ENCODE measurements around the gene TCF25.

DNA sequence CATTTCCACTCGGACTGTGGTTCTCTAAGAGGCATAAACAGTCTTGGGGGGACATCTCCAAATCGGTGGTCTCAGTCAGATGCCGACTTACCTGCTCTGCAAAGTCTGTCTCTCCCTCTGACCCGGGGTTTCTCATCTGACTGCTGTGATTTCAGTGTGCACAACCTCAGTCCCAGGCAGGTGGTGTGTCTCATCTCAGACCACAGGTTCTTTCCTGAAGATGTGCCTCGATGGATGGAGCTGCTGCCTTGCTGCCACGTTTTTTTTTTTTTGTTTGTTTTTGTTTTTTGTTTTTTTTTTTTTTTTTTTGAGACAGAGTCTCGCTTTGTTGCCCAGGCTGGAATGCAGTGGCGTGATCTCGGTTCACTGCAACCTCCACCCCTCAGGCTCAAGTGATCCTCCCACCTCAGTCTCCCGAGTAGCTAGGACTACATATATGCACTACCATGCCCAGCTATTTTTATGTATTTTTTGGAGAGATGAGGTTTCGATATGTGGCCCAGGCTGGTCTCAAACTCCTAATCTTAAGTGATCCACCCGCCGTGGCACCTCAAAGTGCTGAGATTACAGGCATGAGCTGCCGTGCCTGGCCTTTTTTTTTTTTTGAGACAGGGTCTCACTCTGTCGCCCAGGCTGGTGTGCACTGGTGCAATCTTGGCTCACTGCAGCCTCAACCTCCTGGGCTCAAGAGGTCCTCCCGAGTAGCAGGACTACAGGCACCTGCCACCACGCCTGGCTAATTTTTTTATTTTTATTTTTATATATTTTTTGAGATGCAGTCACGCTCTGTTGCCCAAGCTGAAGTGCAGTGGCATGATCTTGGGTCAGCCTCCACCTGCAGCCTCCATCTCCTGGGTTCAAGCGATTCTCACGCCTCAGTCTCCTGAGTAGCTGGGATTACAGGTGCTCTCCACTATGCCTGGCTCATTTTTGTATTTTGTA, 29.7 kb upstream of the TCF25 start:
- TF ChIP-seq POLR2A (IDR thresholded peaks at IDR 0.05) (no peak), EP300 (IDR thresholded peaks at IDR 0.05) (no peak), CTCF (IDR thresholded peaks at IDR 0.05) (no peak)
